SW480 (cell line): ENCODE measurements around the gene TLR5.
"Not testable (repeated sequence)": the region's sequence is repeated elsewhere in the genome, so short reads cannot be mapped to it uniquely, and the experiment has no call there.

Source experiments
- DNase-seq: peaks from one replicate; pipeline ENCODE4 v3.0.0-alpha.2; 2016; ENCODE audit warnings: low spot score

Gene TLR5, protein sequence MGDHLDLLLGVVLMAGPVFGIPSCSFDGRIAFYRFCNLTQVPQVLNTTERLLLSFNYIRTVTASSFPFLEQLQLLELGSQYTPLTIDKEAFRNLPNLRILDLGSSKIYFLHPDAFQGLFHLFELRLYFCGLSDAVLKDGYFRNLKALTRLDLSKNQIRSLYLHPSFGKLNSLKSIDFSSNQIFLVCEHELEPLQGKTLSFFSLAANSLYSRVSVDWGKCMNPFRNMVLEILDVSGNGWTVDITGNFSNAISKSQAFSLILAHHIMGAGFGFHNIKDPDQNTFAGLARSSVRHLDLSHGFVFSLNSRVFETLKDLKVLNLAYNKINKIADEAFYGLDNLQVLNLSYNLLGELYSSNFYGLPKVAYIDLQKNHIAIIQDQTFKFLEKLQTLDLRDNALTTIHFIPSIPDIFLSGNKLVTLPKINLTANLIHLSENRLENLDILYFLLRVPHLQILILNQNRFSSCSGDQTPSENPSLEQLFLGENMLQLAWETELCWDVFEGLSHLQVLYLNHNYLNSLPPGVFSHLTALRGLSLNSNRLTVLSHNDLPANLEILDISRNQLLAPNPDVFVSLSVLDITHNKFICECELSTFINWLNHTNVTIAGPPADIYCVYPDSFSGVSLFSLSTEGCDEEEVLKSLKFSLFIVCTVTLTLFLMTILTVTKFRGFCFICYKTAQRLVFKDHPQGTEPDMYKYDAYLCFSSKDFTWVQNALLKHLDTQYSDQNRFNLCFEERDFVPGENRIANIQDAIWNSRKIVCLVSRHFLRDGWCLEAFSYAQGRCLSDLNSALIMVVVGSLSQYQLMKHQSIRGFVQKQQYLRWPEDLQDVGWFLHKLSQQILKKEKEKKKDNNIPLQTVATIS

DNA sequence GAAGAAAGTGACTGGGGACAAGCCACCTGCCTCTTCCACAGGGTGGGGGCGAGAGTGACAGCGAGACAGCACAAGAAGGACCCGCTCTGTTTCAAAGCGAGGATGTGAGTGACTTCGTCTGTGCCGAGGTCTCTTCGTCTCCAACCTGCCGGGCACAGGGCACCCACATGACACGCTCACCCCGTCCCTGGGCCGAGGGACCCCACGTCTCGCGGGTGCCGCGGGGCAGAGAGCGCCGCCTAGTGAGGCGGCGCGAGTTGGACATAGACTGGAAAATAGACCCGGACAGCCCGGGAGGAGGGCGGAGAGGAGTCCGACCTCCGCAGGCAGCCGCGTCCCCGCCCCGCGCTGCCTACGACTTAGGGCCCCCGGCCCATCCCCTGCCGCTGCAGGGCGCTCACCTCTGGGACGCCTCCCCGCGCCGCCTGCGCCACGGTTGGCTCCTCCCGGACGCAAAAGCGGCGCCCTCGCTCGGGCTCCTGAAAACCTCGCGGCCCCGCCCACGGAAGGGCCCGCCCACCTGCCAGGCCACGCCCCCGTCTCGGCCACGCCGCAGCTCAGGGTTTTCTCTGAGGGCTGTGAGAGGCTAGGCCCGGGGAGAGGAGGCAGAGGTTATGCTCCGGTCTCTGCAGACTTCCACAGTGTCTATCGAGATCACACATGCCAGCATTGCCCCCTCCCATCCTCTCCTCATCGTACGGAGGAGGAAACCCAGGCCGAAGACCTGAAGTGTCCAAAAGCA is at the start of gene TLR5:
TLR5 (minus strand) TSS at position 454 of the 742 bp plus-strand sequence. CDS start 30,217 bp downstream, outside the sequence.
- peak; percentile 60 for DNase-seq

DNA sequence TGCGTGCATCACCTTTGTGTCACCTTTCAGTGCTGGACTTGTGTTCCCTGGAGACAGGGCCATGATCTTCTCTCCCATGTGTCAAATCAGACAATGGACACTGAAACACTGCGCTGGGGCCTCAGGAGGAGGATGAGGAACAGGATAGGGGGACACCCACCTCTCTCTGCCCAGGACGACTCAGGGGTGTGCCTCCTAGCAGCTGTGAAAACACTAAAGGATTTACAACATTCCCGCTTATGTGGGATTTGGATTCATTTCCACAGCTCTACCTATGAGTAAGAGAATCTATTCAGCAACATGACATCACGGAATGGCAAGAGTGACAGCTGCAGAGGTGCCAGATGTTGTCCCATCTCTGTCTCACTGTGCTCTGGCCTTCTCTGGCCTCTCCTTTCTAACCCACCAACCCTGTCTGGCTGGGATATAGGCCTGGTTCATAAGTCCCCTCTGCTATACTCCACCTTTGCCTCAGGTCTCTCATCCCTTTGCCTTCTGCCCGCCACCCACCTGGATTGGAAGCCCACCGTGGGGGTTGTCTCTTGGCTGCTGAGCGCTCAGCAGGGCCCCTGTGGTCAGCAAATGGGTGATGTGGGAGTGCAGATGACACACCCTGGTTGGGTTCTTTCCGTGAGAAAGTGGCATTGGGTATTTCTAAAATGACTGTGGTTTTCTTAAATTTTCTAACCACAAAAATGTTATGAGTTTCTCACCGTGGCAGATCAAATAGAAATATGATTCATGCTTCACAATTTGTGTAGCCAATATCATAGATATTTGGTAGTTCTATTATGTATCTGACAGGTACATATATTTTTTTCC is 47.1 kb upstream of the TLR5 start:
- DNase-seq, result peak; percentile 95

DNA sequence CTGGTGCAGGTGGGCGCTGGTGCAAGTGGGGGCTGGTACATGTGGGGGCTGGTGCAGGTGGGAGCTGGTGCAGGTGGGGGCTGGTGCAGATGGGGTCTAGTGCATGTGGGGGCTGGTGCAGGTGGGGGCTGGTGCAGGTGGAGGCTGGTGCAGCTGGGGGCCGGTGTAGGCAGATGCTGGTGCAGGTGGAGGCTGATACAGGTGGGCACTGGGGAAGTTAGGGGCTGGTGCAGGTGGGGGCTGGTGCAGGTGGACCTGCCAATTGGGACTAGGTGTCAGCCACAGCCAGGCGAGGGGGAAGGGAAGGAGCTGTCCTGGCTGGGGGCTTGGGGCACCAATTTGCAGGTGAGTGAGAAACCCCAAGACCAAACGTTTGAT is 46.5 kb upstream of the TLR5 start:
- DNase-seq, result no peak

DNA sequence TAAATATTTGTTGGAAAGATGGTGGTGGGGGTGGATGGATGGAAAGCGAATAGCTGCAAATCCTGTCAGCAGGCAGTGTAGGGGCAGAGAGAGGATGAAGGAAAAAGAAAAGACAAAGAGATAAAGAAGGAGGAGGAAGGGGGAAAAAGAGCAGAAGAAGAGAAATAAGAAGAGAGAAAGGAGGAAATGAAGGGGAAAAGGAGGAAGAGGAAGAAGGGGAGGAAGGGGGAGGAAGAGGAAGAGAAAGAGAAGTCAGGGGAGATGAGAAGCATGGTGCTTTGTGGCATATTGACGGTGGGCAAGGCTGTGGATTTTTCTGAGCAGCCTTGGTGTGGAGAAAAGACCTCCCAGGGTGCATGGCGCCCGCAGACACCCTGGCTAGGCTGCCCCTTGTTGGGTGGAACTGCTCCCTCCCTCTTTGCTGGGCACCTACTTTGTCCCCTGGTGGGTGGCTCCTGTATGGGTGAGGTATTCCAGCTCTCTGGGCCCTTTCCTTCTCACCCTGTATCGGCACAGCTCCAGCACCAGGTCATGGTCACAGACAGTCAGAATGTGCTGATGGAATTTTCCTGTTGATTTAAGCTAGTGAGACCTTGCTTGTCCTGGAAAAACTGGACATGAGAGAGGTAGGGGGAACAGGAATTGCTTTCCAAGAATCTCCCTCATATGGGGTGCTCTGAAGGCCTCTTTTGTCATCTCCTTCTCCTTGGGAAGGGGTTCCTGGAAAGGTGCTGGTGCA is 45.7 kb upstream of the TLR5 start:
- DNase-seq, result no peak

DNA sequence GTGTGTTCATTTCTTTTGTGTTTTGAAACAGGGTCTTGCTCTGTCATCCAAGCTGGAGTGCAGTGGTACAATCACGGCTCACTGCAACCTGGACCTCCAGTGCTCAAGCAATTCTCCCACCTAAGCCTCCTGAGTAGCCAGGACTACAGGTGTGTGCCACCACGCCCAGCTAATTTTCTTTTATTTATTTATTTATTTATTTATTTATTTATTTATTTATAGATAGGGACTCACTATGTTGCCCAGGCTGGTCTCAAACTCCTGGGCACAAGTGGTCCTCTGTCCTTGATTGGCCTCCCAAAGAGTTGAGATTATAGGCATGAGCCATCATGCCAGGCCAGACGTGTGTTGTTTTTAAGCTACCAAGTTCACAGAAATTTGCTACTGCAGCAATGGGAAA is 43.8 kb upstream of the TLR5 start:
- DNase-seq, result no peak

DNA sequence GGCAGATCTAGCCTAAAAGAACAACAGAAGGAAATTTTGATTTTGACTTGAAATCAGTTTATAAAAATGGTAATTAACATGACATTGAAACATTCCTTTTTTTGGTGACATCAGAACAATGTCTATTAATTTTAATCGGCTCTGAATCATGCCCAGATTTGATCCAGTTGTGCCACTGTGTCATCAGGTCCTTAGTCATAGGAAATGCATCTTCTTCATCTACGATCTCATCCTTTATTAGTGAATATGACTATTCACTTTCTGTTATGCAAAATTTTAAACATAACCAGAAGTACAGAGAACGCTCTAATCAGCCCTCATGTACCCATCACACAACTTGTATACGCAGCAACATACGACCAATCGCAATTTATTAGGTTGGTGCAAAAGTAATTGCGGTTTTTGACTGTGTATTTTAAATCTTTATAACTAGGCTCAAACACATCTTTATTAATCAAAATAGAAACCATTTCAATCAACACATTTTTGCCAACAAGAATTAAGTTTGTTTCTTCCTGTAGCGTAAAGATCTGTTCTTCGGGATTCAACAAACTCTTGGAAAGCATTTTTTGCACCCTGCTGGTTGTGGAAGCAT is 40.3 kb upstream of the TLR5 start:
- no peak for DNase-seq

DNA sequence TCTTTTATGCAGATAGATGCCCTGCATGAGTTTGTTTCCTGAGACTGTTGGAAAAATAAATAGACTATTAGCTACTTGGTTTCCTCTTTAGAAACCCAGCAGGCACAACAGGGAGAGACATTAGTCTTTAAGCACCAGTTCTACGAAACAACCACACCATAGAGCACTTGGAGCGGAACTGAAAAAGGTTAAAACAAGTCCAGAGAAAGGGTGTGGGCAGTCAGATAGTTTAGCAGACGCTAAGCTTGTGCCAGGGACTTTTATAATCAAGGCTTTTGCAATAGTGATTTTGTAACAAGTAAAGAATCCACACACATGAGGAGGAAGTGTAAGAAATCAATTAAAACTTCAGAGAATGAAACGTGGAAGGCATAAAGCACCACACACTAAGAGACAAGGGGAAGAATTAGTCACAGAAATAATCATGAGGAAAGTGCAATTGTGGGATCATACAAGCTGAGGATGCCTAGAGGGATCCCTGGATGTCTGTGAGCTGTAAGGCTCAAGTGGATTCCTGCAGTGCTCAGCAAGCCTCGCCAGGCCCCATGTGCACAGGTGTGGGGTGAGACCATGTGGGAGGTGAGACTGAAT is 37.8 kb upstream of the TLR5 start:
- DNase-seq, result no peak

DNA sequence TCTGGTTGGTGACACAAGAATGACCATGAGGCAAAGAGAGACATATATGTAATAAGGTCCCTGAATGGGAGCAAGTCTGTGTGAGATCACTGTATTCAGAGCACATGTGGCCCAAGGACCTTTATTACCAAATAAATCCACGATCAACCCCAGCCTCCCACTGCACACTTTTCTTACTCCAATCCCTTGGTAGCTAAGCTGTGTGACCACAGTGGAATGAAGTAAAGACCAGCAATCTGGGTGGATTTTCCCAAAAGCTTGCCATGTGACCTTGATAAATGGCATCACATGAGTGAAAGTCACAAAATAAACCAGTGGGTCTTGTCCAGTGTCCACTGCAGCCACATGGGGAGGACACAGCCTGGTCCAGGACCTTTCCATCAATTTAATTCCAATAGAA is 36.7 kb upstream of the TLR5 start:
- DNase-seq, result no peak

DNA sequence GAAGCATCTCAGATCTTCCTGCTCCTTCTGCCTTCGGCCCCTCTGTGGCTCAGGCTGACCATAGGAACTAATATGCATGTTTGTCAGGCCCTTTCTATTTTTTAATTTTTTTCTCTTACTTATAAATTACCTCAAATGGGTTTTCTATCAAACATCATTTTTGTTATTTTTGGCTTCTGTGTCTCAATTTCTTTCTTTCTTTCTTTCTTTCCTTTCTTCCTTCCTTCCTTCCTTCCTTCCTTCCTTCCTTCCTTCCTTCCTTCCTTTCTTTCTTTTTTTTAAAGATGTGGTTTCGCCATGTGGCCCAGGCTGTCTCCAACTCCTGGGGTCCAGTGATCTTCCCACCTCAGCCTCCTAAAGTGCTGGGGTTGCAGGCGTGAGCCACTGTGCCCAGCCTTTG is 36.2 kb upstream of the TLR5 start:
- DNase-seq, result no peak

DNA sequence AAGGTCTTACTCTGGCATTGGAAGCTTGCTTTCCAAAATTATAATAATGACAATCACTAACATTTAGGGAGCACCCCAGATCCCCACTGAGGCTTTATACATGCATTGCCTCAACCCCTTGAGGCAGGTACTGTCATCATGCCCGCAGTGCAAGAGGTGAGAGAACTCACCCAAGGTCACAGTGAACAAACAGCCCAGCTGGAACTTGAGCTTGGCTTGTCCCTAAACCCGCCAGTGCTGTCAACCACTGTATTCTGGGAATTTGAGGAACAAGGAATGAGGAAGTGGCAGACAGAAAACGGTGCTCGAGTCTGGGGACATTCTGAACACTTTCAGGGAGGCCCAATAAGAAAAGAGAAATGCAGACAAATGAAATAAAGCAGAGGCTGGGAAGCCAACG is 34.6 kb upstream of the TLR5 start:
- no peak for DNase-seq

DNA sequence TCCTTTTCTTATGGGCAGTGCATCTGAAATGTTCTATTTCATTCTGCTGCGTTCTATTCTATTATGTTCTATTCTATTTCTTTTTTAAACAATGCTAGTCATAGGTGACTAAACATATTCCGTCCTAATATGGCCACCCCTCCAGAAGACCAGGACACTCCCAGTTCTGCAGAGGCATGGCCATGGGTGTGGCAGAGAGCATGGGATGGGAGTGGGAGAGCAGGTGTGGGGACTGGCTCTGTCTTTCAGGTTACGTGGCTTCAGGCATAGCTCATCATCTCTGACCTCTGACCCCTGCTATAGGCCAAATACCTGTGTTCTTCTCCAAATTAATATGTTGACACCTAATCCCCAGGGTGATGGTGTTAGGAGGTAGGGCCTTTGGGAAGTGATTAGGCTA is 33.4 kb upstream of the TLR5 start:
- DNase-seq, result peak; percentile 56

DNA sequence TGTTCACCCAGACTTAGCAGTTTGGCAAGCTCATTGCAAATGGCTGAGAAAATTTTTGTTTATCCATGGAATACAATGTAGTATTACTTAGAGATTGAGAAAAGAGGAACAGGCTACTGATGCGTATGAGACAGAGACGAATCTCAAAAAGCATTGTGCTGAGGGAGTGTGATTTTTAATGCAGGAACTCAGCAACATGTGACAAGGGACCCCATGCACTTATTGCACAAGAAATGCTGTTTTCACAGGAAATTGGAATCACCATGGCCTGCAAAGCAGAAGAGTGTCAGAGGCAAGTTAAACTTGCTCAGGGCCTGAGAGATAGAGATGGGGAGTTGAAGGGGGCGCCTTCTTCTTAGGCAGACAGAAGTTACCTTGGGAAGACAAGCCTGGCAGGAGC is 32.6 kb upstream of the TLR5 start:
- DNase-seq, result no peak

DNA sequence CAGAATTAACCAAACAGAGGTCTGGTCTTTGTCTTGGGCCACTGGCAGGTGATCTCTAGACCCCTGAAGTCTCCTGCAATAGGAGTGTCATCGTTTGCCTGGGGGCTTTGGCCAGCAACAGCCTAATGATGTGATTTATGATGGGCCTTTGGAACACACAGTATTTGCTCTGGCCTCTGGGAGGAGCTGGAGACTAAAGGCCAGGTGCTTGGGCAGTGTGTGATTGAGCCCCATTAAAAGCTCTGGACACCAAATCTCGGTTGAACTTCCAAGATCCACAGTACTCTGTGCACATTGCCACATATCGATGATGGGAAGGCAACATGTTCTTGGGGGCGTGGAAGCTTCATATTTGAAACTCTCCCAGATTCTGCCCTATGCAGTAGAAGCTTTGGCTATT is 32.0 kb upstream of the TLR5 start:
- DNase-seq, result peak; percentile 42

DNA sequence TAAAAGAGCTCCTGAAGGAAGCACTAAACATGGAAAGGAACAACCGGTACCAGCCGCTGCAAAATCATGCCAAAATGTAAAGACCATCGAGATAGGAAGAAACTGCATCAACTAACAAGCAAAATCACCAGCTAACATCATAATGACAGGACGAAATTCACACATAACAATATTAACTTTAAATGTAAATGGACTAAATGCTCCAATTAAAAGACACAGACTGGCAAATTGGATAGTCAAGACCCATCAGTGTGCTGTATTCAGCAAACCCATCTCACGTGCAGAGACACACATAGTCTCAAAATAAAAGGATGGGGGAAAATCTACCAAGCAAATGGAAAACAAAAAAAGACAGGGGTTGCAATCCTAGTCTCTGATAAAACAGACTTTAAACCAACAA is 26.4 kb upstream of the TLR5 start:
- not testable (repeated sequence) for DNase-seq

DNA sequence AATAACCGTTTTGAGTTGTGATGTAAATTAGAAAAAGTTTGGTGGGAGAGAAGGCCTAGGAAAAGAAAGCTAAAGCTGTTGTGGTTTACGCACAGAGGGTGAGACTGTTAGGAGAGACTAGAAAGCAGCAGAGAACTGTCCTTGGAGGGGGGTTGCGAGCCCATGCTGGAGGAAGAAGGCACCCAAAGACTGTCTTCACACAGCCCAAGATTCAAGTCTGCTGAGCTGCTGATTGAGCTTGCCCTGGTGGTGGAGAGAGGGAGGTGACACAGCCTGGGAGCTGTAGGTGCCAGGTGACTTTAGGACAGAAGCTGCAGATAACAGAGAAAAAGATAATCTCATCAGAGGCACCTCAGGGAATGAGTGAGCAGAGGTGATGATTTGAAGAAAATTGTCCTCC is 18.3 kb upstream of the TLR5 start:
- DNase-seq, result no peak

DNA sequence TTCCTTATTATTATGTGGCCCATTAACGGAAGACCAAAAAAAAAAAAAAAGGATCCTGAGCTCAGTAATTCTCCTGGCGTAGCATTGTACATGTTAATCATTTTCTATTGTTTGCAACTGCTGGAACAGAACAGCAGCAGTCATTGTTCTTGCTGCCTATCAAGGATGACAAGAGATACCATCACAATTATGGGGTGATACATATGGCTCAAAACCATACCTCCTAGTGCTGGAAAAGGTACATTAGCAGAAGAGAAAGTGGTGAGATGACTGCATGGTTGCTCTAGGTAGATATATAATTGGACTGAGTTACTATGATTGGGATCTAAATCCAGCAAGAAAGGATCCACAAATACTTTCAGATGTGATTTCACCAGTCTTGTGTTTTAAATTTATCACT is 13.3 kb upstream of the TLR5 start:
- no peak for DNase-seq

DNA sequence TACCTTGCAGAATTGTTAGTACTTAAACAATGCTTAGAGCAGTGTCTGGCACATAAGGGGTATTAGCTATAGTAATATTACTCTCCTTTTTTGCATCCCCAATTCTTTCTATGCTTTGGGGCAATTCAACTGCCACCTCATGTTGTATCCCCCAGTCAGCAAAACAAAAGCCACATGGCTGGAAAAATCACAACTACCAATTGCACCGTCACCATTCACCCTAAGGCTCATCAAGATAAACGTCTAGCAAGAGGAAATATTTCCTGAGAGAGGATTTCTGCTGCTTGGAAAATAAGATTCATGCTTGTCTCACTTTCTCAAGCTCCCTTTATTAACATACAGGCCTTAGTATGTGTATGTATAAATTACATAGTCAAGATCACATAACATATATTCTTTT is 12.1 kb upstream of the TLR5 start:
- no peak for DNase-seq

DNA sequence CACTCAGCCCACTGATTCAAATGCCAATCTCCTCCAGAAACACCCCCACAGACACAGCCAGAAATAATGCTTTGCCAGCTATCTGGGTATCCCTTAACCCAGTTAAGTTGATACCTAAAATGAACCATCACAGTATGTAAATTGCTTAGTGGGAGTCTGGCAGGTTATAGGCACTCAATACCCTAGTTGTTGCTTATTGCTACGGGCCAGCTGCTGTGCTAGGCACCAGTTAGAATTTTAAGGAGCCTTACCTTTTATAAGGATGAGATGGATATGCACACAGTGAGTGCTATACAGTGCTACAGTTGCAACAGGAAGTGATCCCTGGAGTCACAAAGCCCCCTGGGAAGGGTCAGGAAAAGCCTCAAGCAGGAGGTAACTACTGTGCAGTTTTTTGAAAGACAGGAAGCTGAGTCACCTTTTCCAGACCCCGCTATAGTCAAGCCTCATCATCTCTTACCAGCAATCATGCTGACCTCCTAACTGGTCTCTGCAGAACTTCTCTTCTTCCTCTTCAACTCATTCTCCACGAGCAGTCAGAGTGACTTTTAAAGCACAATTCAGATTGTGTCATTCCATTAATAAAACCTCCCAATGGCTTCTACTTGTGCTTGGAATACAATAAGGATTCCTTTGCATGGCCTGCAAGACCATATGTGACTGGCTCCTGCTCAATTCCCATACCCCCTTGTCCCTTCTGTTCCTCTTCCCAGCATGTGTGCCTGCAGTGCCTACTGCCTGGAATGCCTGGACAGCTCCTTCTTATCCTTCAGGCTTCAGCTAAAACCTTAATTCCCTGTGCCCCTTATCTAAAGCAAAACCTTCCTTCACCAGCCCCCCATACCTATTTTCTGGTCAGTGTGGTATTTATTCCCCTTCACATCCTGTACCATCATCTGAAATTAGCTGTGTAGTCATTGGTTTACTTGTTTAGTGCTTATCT is 10.4 kb upstream of the TLR5 start:
- DNase-seq, result no peak

DNA sequence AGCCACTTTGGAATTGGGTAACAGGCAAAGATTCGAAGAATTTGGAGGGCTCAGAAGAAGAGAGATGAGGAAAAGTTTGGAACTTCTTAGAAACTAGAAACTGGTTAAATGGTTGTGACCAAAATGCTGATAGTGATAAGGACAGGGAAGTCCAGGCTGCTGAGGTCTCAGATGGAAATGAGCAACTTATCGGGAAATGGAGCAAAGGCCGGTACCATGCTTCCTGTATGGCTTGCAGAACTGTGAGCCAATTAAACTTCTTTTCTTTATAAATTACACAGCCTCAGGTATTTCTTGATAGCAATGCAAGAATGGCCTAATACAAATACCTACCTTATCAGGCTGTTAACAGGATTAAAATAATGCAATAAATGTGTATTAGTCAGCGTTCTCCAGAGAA is 9.4 kb upstream of the TLR5 start:
- no peak for DNase-seq
